ENCODE measurements around the gene ZNF563. TPM values are rescaled to one million over a fixed set of nuclear protein-coding genes. Genes with fewer than 3 reads are reported as not detected.
"Not testable (repeated sequence)": the region's sequence is repeated elsewhere in the genome, so short reads cannot be mapped to it uniquely, and the experiment has no call there.

The ZNF563 gene
- total RNA-seq, 1 experiment from 2014 or later = not detected

DNA sequence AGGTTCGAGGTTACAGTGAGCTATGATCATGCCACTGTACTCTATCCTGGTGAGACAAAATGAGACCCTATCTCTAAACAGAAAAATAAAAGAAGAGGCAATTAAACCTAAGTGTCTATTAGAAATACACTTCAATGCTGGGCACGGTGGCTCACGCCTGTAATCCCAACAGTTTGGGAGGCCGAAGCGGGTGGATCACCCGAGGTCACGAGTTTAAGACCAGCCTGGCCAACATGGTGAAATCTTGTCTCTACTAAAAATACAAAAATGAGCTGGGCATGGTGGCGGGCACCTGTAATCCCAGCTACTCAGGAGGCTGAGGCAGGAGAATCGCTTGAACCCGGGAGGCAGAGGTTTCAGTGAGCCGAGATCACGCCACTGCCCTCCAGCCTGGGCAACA lies 24.5 kb downstream of the ZNF563 start:
- H3K9me2 ChIP-seq (ENCODE audit: insufficient read depth); H4K20me1 ChIP-seq (ENCODE audit: insufficient read depth); H3K4me1 ChIP-seq (ENCODE audit: control insufficient read depth in 1 of 2, insufficient read depth in 2 of 2, low read length in 2 of 2); RAD21 ChIA-PET (ENCODE audit: low non-redundant PET in 1 of 2, low total read pairs in 2 of 2, uncharacterized antibody in 2 of 2, unreplicated experiment in 2 of 2); H3K4me2 ChIP-seq (ENCODE audit: low read length); CTCF ChIA-PET; POLR2A ChIA-PET; BruUV-seq (replicated peaks); intact Hi-C loops (cut with micrococcal nuclease); H3K9me3 ChIP-seq (ENCODE audit: control insufficient read depth in 1 of 2, insufficient read depth in 1 of 2, low read depth in 1 of 2, low read length in 2 of 2); ATAC-seq; H2AFZ ChIP-seq (ENCODE audit: low read depth, low read length, poor library complexity, severe bottlenecking); H3K79me2 ChIP-seq (ENCODE audit: insufficient read depth, low read length); DNase-seq (ENCODE audit: low read depth, low spot score); H3K27ac ChIP-seq (ENCODE audit: low read depth, low read length); H3K4me3 ChIP-seq (replicated peaks in 1 of 2; ENCODE audit: low read depth in 1 of 2, low read length in 2 of 2); H3K36me3 ChIP-seq (ENCODE audit: control insufficient read depth in 1 of 2, insufficient read depth in 2 of 2, low read length in 2 of 2); H3K9ac ChIP-seq (ENCODE audit: low read length); H3K27me3 ChIP-seq (ENCODE audit: insufficient read depth, low read length): not testable (repeated sequence)

GRCh38 chr19:12295191-12295590 lies 38.2 kb downstream of the ZNF563 start:
- H3K27ac ChIP-seq (ENCODE audit: low read depth, low read length) = peak overlapping the region; percentile 62; the same call in 1 of the 2 replicates
- peaks cover 2 to 12% of the 10 kb centered on the region in 2 experiments; a peak in 3 of 4 replicates for H3K4me1 ChIP-seq (ENCODE audit: control insufficient read depth in 1 of 2, insufficient read depth in 2 of 2, low read length in 2 of 2)
- H3K9me3 ChIP-seq (ENCODE audit: control insufficient read depth in 1 of 2, insufficient read depth in 1 of 2, low read depth in 1 of 2, low read length in 2 of 2) = peaks cover 0 to 3% of the 10 kb centered on the region in 2 experiments; a peak in 1 of 4 replicates
- ChIA-PET RAD21 (ENCODE audit: low non-redundant PET in 1 of 2, low total read pairs in 2 of 2, uncharacterized antibody in 2 of 2, unreplicated experiment in 2 of 2) (interaction anchor here in 1 of 2 experiments (0.7 kb wide), 1 partner anchor 104 kb away, joined by 3 read pairs; no protein-coding TSS in a partner anchor), POLR2A (no interaction called here), CTCF (no interaction called here)
- BruUV-seq (replicated peaks) = no TSS peak
- H3K27me3 ChIP-seq (ENCODE audit: insufficient read depth, low read length) = no peaks in the 10 kb centered on the region
- H3K4me2 ChIP-seq (ENCODE audit: low read length) = peak overlapping the region; percentile 99
- H2AFZ ChIP-seq (ENCODE audit: low read depth, low read length, poor library complexity, severe bottlenecking) = no peak overlapping the region
- no peak for DNase-seq (ENCODE audit: low read depth, low spot score)
- intact Hi-C loops (cut with micrococcal nuclease) = loop anchor here (2.0 kb wide), 1 partner anchor 106 kb away; the partner anchor contains the start of gene ZNF799
- TF ChIP-seq FOSL1 (IDR thresholded peaks at IDR 0.05; ENCODE audit: low read depth) (no peak), MAX (IDR thresholded peaks at IDR 0.05) (no peak), ZNF274 (IDR thresholded peaks at IDR 0.05; ENCODE audit: low read depth, low read length) (no peak), EGR1 (IDR thresholded peaks at IDR 0.05; ENCODE audit: low read depth) (no peak), YY1 (IDR thresholded peaks at IDR 0.05; ENCODE audit: extremely low read depth, insufficient replicate concordance, low read depth, low read length) (no peak), SIN3A (IDR thresholded peaks at IDR 0.05; ENCODE audit: low read depth) (no peak), ELF1 (IDR thresholded peaks at IDR 0.05; ENCODE audit: borderline replicate concordance, low read depth) (no peak), EZH2phosphoT487 (IDR thresholded peaks at IDR 0.05; ENCODE audit: borderline replicate concordance) (no peak), CBX3 (IDR thresholded peaks at IDR 0.05; ENCODE audit: low read depth) (no peak), TCF7L2 (IDR thresholded peaks at IDR 0.05; ENCODE audit: borderline replicate concordance, extremely low read depth, insufficient read depth, insufficient read length) (no peak), RAD21 (IDR thresholded peaks at IDR 0.05; ENCODE audit: low read depth) (no peak), ATF3 (IDR thresholded peaks at IDR 0.05) (no peak)
- TF ChIP-seq, protein P1, sequence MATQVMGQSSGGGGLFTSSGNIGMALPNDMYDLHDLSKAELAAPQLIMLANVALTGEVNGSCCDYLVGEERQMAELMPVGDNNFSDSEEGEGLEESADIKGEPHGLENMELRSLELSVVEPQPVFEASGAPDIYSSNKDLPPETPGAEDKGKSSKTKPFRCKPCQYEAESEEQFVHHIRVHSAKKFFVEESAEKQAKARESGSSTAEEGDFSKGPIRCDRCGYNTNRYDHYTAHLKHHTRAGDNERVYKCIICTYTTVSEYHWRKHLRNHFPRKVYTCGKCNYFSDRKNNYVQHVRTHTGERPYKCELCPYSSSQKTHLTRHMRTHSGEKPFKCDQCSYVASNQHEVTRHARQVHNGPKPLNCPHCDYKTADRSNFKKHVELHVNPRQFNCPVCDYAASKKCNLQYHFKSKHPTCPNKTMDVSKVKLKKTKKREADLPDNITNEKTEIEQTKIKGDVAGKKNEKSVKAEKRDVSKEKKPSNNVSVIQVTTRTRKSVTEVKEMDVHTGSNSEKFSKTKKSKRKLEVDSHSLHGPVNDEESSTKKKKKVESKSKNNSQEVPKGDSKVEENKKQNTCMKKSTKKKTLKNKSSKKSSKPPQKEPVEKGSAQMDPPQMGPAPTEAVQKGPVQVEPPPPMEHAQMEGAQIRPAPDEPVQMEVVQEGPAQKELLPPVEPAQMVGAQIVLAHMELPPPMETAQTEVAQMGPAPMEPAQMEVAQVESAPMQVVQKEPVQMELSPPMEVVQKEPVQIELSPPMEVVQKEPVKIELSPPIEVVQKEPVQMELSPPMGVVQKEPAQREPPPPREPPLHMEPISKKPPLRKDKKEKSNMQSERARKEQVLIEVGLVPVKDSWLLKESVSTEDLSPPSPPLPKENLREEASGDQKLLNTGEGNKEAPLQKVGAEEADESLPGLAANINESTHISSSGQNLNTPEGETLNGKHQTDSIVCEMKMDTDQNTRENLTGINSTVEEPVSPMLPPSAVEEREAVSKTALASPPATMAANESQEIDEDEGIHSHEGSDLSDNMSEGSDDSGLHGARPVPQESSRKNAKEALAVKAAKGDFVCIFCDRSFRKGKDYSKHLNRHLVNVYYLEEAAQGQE (IDR thresholded peaks at IDR 0.05; ENCODE audit: low read depth) = no peak
- no peaks in the 10 kb centered on the region for H3K9me2 ChIP-seq (ENCODE audit: insufficient read depth)
- ATAC-seq = no peak
- no peak overlapping the region; the same call in 1 of the 2 replicates for H3K9ac ChIP-seq (ENCODE audit: low read length)
- peak overlapping the region; percentile 68 to 88 for H3K4me3 ChIP-seq (replicated peaks in 1 of 2; ENCODE audit: low read depth in 1 of 2, low read length in 2 of 2)
- H3K36me3 ChIP-seq (ENCODE audit: control insufficient read depth in 1 of 2, insufficient read depth in 2 of 2, low read length in 2 of 2) = 0 out of 4 replicates have a peak, but pooled peaks cover 0 to 3% of the 10 kb centered on the region in 2 experiments
- peaks cover 3% of the 10 kb centered on the region; the same call in 1 of the 2 replicates for H3K79me2 ChIP-seq (ENCODE audit: insufficient read depth, low read length)
- no peaks in the 10 kb centered on the region for H4K20me1 ChIP-seq (ENCODE audit: insufficient read depth)

Data from HCT116 (cell line).